Kasumi-1 (cell line): ENCODE data around the gene PHLDB1.
"Not testable (repeated sequence)": the region's sequence is repeated elsewhere in the genome, so short reads cannot be mapped to it uniquely, and the experiment has no call there.

ENCODE experiments used
- DNase-seq, 2 experiments: peaks; one replicate each; lab custom pipeline; 2025; lab: John Stamatoyannopoulos, UW

Gene PHLDB1

GRCh38 chr11:118659314-118659952 lies 52.0 kb downstream of the PHLDB1 start:
- peak; percentile 80 to 85 for DNase-seq

- no peak for DNase-seq
These were observed 52.7 kb downstream of the PHLDB1 start for GRCh38 chr11:118659953-118660680.

GRCh38 chr11:118660681-118661424 lies 53.4 kb downstream of the PHLDB1 start:
- no peak for DNase-seq

- no peak for DNase-seq
These were observed 54.2 kb downstream of the PHLDB1 start for GRCh38 chr11:118661425-118662301.

GRCh38 chr11:118662401-118663271 lies 55.2 kb downstream of the PHLDB1 start:
- DNase-seq: no peak

- DNase-seq: no peak
These were observed 56.0 kb downstream of the PHLDB1 start for GRCh38 chr11:118663381-118663780.

GRCh38 chr11:118663902-118664301 lies 56.5 kb downstream of the PHLDB1 start:
- no peak for DNase-seq

GRCh38 chr11:118666371-118666770 lies 59.0 kb downstream of the PHLDB1 start:
- DNase-seq: no peak

- DNase-seq: no peak
These were observed 62.6 kb downstream of the PHLDB1 start for GRCh38 chr11:118670063-118670462.

GRCh38 chr11:118671254-118671653 lies 63.8 kb downstream of the PHLDB1 start:
- DNase-seq: no peak

GRCh38 chr11:118672846-118673245 lies 65.4 kb downstream of the PHLDB1 start:
- peak; percentile 26 to 39 for DNase-seq

- DNase-seq: no peak
These were observed 66.1 kb downstream of the PHLDB1 start for GRCh38 chr11:118673361-118674081.

- DNase-seq: no peak
These were observed 66.6 kb downstream of the PHLDB1 start for GRCh38 chr11:118674082-118674435.

GRCh38 chr11:118677977-118678376 lies 70.6 kb downstream of the PHLDB1 start:
- no peak for DNase-seq

GRCh38 chr11:118678908-118679307 lies 71.5 kb downstream of the PHLDB1 start:
- DNase-seq: not testable (repeated sequence)

GRCh38 chr11:118679483-118679882 lies 72.1 kb downstream of the PHLDB1 start, which contains the start of gene TREH:
Gene TREH (minus strand): TSS chr11:118679650. CDS start chr11:118679627, 23 bp downstream.
- DNase-seq: no peak

GRCh38 chr11:118682372-118682771 lies 75.0 kb downstream of the PHLDB1 start:
- no peak for DNase-seq

GRCh38 chr11:118682939-118683338 lies 75.5 kb downstream of the PHLDB1 start:
- not testable (repeated sequence) for DNase-seq

- DNase-seq: no peak
These were observed 76.8 kb downstream of the PHLDB1 start for GRCh38 chr11:118684187-118684586.

GRCh38 chr11:118687906-118688305 lies 80.5 kb downstream of the PHLDB1 start:
- no peak for DNase-seq
